GM12878 (cell line): ENCODE results near the gene ERP44. TPM values are rescaled to one million over a fixed set of nuclear protein-coding genes. Genes with fewer than 3 reads are reported as not detected.

Source experiments
- ATAC-seq: fragments of 200-7000 bp; cut with Tn5 transposase; 3 replicates; pipeline ENCODE4 v1.9.1; 2020; ENCODE audit warnings: mild to moderate bottlenecking, moderate library complexity
- BruUV-seq: library from RNA; stranded (reverse); fragments of 400-500 nt; replicated peaks from 2 replicates; lab custom pipeline; 2021; lab: Mats Ljungman, UMichigan
- CTCF ChIA-PET: fragments of 300-600 bp; sonication (Branson Sonifier 250); formaldehyde crosslinking; extraction: SDS; loops from one replicate; lab custom pipeline; 2021; ENCODE audit warnings: inconsistent platforms; lab: Yijun Ruan, JAX
- POLR2A ChIA-PET: fragments of 350-600 bp; formaldehyde crosslinking; extraction: SDS; loops from one replicate; lab custom pipeline; 2021; ENCODE audit warnings: inconsistent platforms; lab: Charles Lee
- RAD21 ChIA-PET: fragments of 300-600 bp; sonication (Branson Sonifier 250); formaldehyde crosslinking; loops from one replicate; lab custom pipeline; 2023; ENCODE audit warnings: antibody characterized with exemption; ENCODE audit not compliant: unreplicated experiment; lab: Charles Lee
- SMC1A ChIA-PET: fragments of 300-600 bp; sonication (Branson Sonifier 250); formaldehyde crosslinking; loops from one replicate; lab custom pipeline; 2023; ENCODE audit not compliant: unreplicated experiment, uncharacterized antibody; lab: Charles Lee
- DNase-seq: peaks from one replicate; pipeline ENCODE4 v3.0.0-alpha.2; 2011; ENCODE audit warnings: low read depth, low spot score
- FAIRE-seq: peaks from 3 replicates; lab custom pipeline; 2011; peaks lifted over from hg19 to GRCh38; lab: Jason Lieb, UNC
- H2AFZ ChIP-seq: 2 replicates; pipeline ENCODE4 v1.6.0; 2011; ENCODE audit warnings: low read depth, low read length, control low read depth; ENCODE audit not compliant: control insufficient read depth
- H3K27ac ChIP-seq: 2 replicates; pipeline ENCODE4 v1.5.1; 2011; ENCODE audit warnings: control low read depth; ENCODE audit not compliant: control insufficient read depth, insufficient read depth
- H3K27me3 ChIP-seq, 2 experiments: replicated peaks in 1 of 2; 2 replicates each; pipeline versions ENCODE4 v1.6.0 to v1.6.1; 2011; ENCODE audit warnings: low read length in 1 of 2; ENCODE audit not compliant: control insufficient read depth in 2 of 2, insufficient read depth in 2 of 2
- H3K36me3 ChIP-seq, 2 experiments: 2 replicates each; pipeline ENCODE4 v1.5.1; 2011; ENCODE audit warnings: low read length in 1 of 2; ENCODE audit not compliant: control insufficient read depth in 2 of 2, insufficient read depth in 2 of 2
- H3K4me1 ChIP-seq: 2 replicates; pipeline ENCODE4 v1.6.1; 2011; ENCODE audit warnings: mild to moderate bottlenecking, low read length, moderate library complexity, mixed read lengths; ENCODE audit not compliant: control insufficient read depth, insufficient read depth
- H3K4me2 ChIP-seq: 2 replicates; pipeline ENCODE4 v1.6.0; 2011; ENCODE audit warnings: control low read depth; ENCODE audit not compliant: control insufficient read depth, insufficient read depth
- H3K4me3 ChIP-seq: fragments of 200-600 bp; sonication (generic); 2 replicates; pipeline ENCODE4 v1.5.1; 2016
- H3K79me2 ChIP-seq: 2 replicates; pipeline ENCODE4 v1.6.0; 2011; ENCODE audit warnings: low read length; ENCODE audit not compliant: control insufficient read depth, insufficient read depth
- H3K9ac ChIP-seq: 2 replicates; pipeline ENCODE4 v1.8.0; 2011; ENCODE audit warnings: low read length, control low read depth, mixed read lengths; ENCODE audit not compliant: control insufficient read depth, insufficient read depth
- H3K9me3 ChIP-seq: replicated peaks from 3 replicates; pipeline ENCODE4 v1.5.1; 2011; ENCODE audit warnings: mild to moderate bottlenecking, low read length; ENCODE audit not compliant: control insufficient read depth, insufficient read depth
- H4K20me1 ChIP-seq: 2 replicates; pipeline ENCODE4 v1.6.0; 2011; ENCODE audit not compliant: control insufficient read depth, insufficient read depth
- ATF3 ChIP-seq: IDR thresholded peaks from 2 replicates; pipeline ENCODE4 v1.6.1; 2011; ENCODE audit warnings: low read depth, mild to moderate bottlenecking, low read length, moderate library complexity, borderline replicate concordance; ENCODE audit errors: extremely low read depth
- BCL3 ChIP-seq: IDR thresholded peaks from 2 replicates; pipeline ENCODE4 v1.6.1; 2011; ENCODE audit warnings: borderline replicate concordance, low read depth, mild to moderate bottlenecking, moderate library complexity, low read length; ENCODE audit not compliant: insufficient read depth, poor library complexity, severe bottlenecking
- CBFB ChIP-seq: IDR thresholded peaks from 2 replicates; pipeline ENCODE4 v1.6.1; 2016; ENCODE audit warnings: antibody characterized with exemption, low read depth
- NFYA ChIP-seq: IDR thresholded peaks from 2 replicates; pipeline ENCODE4 v1.6.1; 2011; ENCODE audit warnings: low read depth, mild to moderate bottlenecking, low read length, improper control_type of control experiment, borderline replicate concordance
- NKRF ChIP-seq: fragments of 450-650 bp; conservative IDR thresholded peaks from 2 replicates; pipeline ENCODE4 v1.6.1; 2017; ENCODE audit warnings: mild to moderate bottlenecking, moderate library complexity
- PKNOX1 ChIP-seq: fragments of 450-650 bp; IDR thresholded peaks from 2 replicates; pipeline ENCODE4 v1.6.1; 2016; ENCODE audit warnings: mild to moderate bottlenecking
- RELA ChIP-seq: fragments of 450-650 bp; IDR thresholded peaks from 2 replicates; pipeline ENCODE4 v1.8.0; 2014; ENCODE audit warnings: borderline replicate concordance; ENCODE audit not compliant: partially characterized antibody
- SPI1 ChIP-seq: IDR thresholded peaks from 2 replicates; pipeline ENCODE4 v1.6.1; 2011; ENCODE audit warnings: low read depth, mild to moderate bottlenecking, low read length, moderate library complexity, borderline replicate concordance; ENCODE audit not compliant: insufficient read depth
- STAT3 ChIP-seq: IDR thresholded peaks from 2 replicates; pipeline ENCODE4 v1.6.1; 2011; ENCODE audit warnings: low read depth, low read length, improper control_type of control experiment
- USF2 ChIP-seq: IDR thresholded peaks from 2 replicates; pipeline ENCODE4 v1.6.1; 2011; ENCODE audit warnings: low read depth, low read length, improper control_type of control experiment, borderline replicate concordance
- ZBTB4 ChIP-seq: fragments of 450-650 bp; formaldehyde crosslinking; IDR thresholded peaks from 2 replicates; pipeline ENCODE4 v1.4.0; 2022; ENCODE audit warnings: mild to moderate bottlenecking, moderate library complexity
- ZNF207 ChIP-seq: fragments of 450-650 bp; IDR thresholded peaks from 2 replicates; pipeline ENCODE4 v1.6.1; 2014; ENCODE audit warnings: antibody characterized with exemption, mild to moderate bottlenecking, borderline replicate concordance
- ZZZ3 ChIP-seq: IDR thresholded peaks from 2 replicates; pipeline ENCODE4 v1.6.1; 2011; ENCODE audit warnings: low read depth; ENCODE audit not compliant: control insufficient read depth, insufficient read length
- WGBS: methylation state at CpG from one replicate; pipeline ENCODE4 v1.1.6; 2016; ENCODE audit warnings: low lambda C conversion rate; ENCODE audit not compliant: insufficient replicate concordance, insufficient coverage; ENCODE audit errors: missing lambda C conversion rate; 5-methylcytosine and 5-hydroxymethylcytosine counted together
- in situ Hi-C: fragments of 300-500 bp; cut with MboI; formaldehyde crosslinking; loops from 9 replicates; pipeline ENCODE4 v1.14.3; 2018; ENCODE audit warnings: mixed read lengths
- intact Hi-C: fragments of 100-400 bp; cut with micrococcal nuclease; formaldehyde crosslinking; loops from one replicate; pipeline ENCODE4 v1.14.2; 2022; ENCODE audit not compliant: unreplicated experiment
- polyA plus RNA-seq, 11 experiments: library from polyadenylated mRNA; depleted of rRNA in 4 of 11; unstranded in 6 of 11; stranded (reverse) in 5 of 11; fragments of >200 nt; fragmentation: Nextera tagmentation in 4 of 11; fragmentation: Illumina TruSeq in 1 of 11; extraction: Ambion mirVana in 4 of 11; extraction: Trizol in 1 of 11; gene quantifications; 1 replicate in 1 of 11; 2 replicates in 10 of 11; pipeline versions ENCODE4 v1.2.1 to v1.2.3, GENCODE V29; 2011 to 2016; ENCODE audit warnings: inconsistent platforms in 2 of 11, missing spikeins in 2 of 11, low read depth in 1 of 11
- total RNA-seq, 4 experiments: library from RNA; depleted of rRNA in 3 of 4; stranded (reverse); fragments of >200 nt in 3 of 4; fragmentation: Illumina TruSeq in 1 of 4; extraction: Trizol in 1 of 4; gene quantifications; 2 replicates each; pipeline versions ENCODE4 v1.2.1 to v1.2.3, GENCODE V29; 2013 to 2021

The ERP44 gene
- total and polyA plus RNA-seq, 10 of the 15 experiments (the other 5 are each of a cell fraction or from before 2014, with no cell fraction given), result 11.5 to 52.4 (median 20.2) TPM

GRCh38 chr9:100126423-100126822 lies 27.6 kb upstream of the ERP44 start (continued):
- TF ChIP-seq NFYA, result no peak
- no peak for TF ChIP-seq NKRF
- no peak for TF ChIP-seq USF2
- TF ChIP-seq CBFB, result no peak
- no peak for TF ChIP-seq ZZZ3
- no peak for TF ChIP-seq BCL3
- TF ChIP-seq RELA, result no peak

- RAD21 ChIA-PET, result no interaction called here
- H3K9ac ChIP-seq, result no peak overlapping the region
- no peak for ATAC-seq
- H3K27me3 ChIP-seq, result no peaks in the 10 kb centered on the region
- in situ Hi-C loops, result no loop called here
- POLR2A ChIA-PET, result no interaction called here
- CTCF ChIA-PET, result no interaction called here
- no peak for FAIRE-seq
- H2AFZ ChIP-seq, result no peak overlapping the region
- H3K79me2 ChIP-seq, result no peaks in the 10 kb centered on the region
- H3K4me2 ChIP-seq, result no peak overlapping the region
- intact Hi-C loops, result no loop called here
- no peak overlapping the region for H3K4me3 ChIP-seq
- WGBS, result 100% methylated on average over 2 of the region's 2 CpGs
- no TSS peak for BruUV-seq
- H3K9me3 ChIP-seq, result no peaks in the 10 kb centered on the region
- H3K36me3 ChIP-seq, result no peaks in the 10 kb centered on the region
- no peak for DNase-seq
- no peak overlapping the region for H3K27ac ChIP-seq
- H3K4me1 ChIP-seq, result no peaks in the 10 kb centered on the region
- SMC1A ChIA-PET, result no interaction called here
- no peaks in the 10 kb centered on the region for H4K20me1 ChIP-seq
- no peak for TF ChIP-seq ATF3
- no peak for TF ChIP-seq SPI1
- TF ChIP-seq PKNOX1, result no peak
- TF ChIP-seq ZBTB4 (CRISPR knock-in tag), result no peak
- TF ChIP-seq ZNF207, result no peak
- TF ChIP-seq STAT3, result no peak
- no peak for TF ChIP-seq RELA
These were observed 27.1 kb upstream of the ERP44 start for GRCh38 chr9:100125910-100126309.
